NK-92 (cell line): ENCODE results near the gene SOX13.

ENCODE experiments used
- DNase-seq: peaks from one replicate; lab custom pipeline; 2025; ENCODE audit not compliant: unreplicated experiment; lab: John Stamatoyannopoulos, UW

SOX13 gene

GRCh38 chr1:204105131-204105515, 32.2 kb downstream of the SOX13 start:
- no peak for DNase-seq

GRCh38 chr1:204106825-204107224, 33.9 kb downstream of the SOX13 start:
- DNase-seq: no peak

GRCh38 chr1:204107892-204108291, 35.0 kb downstream of the SOX13 start:
- no peak for DNase-seq

GRCh38 chr1:204108312-204109141, 35.6 kb downstream of the SOX13 start:
- DNase-seq: no peak

- no peak for DNase-seq
Measured at GRCh38 chr1:204110894-204111633, 38.1 kb downstream of the SOX13 start.

- no peak for DNase-seq
Measured at GRCh38 chr1:204112876-204113730, 40.2 kb downstream of the SOX13 start.

GRCh38 chr1:204113896-204114295, 41.0 kb downstream of the SOX13 start:
- DNase-seq: no peak

GRCh38 chr1:204114606-204115005, 41.7 kb downstream of the SOX13 start:
- no peak for DNase-seq

GRCh38 chr1:204115116-204115515, 42.2 kb downstream of the SOX13 start:
- DNase-seq: no peak

GRCh38 chr1:204116539-204116938, 43.6 kb downstream of the SOX13 start:
- DNase-seq: no peak

GRCh38 chr1:204121840-204122555, 49.1 kb downstream of the SOX13 start:
- DNase-seq: no peak

GRCh38 chr1:204123376-204123775, 50.5 kb downstream of the SOX13 start:
- no peak for DNase-seq

- DNase-seq: no peak
Measured at GRCh38 chr1:204124639-204125038, 51.7 kb downstream of the SOX13 start.

GRCh38 chr1:204125759-204126351, 52.9 kb downstream of the SOX13 start:
- DNase-seq: no peak

- no peak for DNase-seq
Measured at GRCh38 chr1:204126386-204126785, 53.5 kb downstream of the SOX13 start.

- DNase-seq: no peak
Measured at GRCh38 chr1:204126956-204127355, 54.0 kb downstream of the SOX13 start.

GRCh38 chr1:204127597-204128242, 54.8 kb downstream of the SOX13 start:
- DNase-seq: no peak

GRCh38 chr1:204128464-204128963, 55.6 kb downstream of the SOX13 start:
- DNase-seq: no peak

GRCh38 chr1:204128964-204129896, 56.3 kb downstream of the SOX13 start:
- DNase-seq: no peak
